ENCODE measurements around the gene REPIN1. TPM values are rescaled to one million over a fixed set of nuclear protein-coding genes. Genes with fewer than 3 reads are reported as not detected.

The REPIN1 gene
- total RNA-seq, 4 donors from 2014 or later: 66.8 to 143 (median 97.7) TPM

DNA sequence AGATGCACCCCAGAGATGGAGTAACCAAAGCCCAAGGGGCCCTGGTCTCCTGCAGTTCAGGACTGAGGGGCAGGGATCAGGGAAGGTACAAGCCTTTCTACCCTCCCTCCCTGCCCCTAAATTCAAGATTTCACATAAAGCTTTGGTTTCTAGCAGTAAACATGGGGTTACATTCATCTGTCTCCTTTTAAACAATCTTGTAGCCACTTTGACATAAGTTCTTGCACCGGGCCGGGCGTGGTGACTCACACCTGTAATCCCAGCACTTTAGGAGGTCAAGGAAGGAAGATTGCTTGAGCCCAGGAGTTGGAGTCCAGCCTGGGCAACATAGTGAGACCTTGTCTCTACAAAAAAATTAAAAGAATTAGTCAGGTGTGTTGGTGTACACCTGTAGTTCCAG, 41.3 kb upstream of the REPIN1 start:
- TF ChIP-seq EP300 (IDR thresholded peaks at IDR 0.05) (no peak), POLR2A (IDR thresholded peaks at IDR 0.05; ENCODE audit: low read depth) (no peak), POLR2AphosphoS5 (IDR thresholded peaks at IDR 0.05) (no peak)
- TF ChIP-seq, protein P1, sequence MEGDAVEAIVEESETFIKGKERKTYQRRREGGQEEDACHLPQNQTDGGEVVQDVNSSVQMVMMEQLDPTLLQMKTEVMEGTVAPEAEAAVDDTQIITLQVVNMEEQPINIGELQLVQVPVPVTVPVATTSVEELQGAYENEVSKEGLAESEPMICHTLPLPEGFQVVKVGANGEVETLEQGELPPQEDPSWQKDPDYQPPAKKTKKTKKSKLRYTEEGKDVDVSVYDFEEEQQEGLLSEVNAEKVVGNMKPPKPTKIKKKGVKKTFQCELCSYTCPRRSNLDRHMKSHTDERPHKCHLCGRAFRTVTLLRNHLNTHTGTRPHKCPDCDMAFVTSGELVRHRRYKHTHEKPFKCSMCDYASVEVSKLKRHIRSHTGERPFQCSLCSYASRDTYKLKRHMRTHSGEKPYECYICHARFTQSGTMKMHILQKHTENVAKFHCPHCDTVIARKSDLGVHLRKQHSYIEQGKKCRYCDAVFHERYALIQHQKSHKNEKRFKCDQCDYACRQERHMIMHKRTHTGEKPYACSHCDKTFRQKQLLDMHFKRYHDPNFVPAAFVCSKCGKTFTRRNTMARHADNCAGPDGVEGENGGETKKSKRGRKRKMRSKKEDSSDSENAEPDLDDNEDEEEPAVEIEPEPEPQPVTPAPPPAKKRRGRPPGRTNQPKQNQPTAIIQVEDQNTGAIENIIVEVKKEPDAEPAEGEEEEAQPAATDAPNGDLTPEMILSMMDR (IDR thresholded peaks at IDR 0.05): no peak
- H3K27me3 ChIP-seq: no peaks in the 10 kb centered on the region
- H3K4me1 ChIP-seq: peaks cover 0 to 30% (median 27%) of the 10 kb centered on the region in 4 donors
- DNase-seq (ENCODE audit: extremely low spot score): no peak
- 93% methylated on average over 3 of the region's 3 CpGs for WGBS
- no peak overlapping the region for H3K4me3 ChIP-seq
- H3K9me3 ChIP-seq: no peaks in the 10 kb centered on the region
- peaks cover 4 to 61% (median 28%) of the 10 kb centered on the region in 4 donors for H3K36me3 ChIP-seq
- intact Hi-C loops (cut with DNase I): no loop called here
- H3K27ac ChIP-seq (replicated peaks in 1 of 4): no peak overlapping the region

DNA sequence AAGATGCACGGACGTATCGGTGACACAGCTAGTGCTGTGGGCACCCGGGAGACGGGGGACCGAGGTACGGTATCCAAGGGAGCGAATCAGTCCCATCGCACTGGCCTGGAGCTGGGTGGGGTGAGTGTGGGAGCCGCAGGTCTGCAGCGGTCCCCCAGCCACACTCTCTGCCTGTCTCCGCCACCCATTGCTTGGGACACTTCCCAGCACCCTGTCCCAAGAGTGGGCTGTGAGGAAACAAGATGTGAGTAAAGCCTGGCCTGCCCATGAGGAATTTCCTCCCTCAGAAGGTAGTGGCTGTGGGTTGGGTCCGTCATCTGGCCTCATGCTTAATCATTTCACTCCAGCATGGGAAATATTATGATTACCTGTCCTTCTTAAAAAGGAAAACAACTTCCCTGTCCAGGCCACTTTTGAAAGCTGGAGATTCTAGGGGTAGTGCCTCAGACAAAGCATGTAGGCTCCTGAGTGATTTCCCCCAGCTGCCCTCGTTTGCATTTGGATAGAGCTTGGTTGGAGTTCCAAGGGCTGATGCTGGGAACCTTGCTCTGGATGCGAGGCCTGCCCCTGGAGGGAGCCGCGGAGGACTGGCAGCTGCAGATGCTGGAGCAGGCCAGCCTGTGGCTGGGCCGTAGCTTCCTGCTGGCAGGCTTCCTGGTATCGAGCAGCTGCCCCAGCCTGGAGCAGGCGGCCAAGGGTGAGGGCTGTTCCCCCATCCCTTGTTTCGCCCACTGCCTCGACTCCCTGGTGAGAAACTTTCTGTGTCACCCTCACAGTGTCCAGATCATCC, 39.1 kb upstream of the REPIN1 start:
- no peak for DNase-seq (ENCODE audit: extremely low spot score)
- intact Hi-C loops (cut with DNase I): no loop called here
- whole genome bisulfite sequencing: 85% methylated on average over 17 of the region's 22 CpGs
- Histone ChIP-seq H3K9me3 (no peaks in the 10 kb centered on the region), H3K4me3 (no peak overlapping the region), H3K27ac (replicated peaks in 1 of 4) (no peak overlapping the region), H3K36me3 (peaks cover 4 to 65% (median 28%) of the 10 kb centered on the region in 4 donors), H3K4me1 (peaks cover 0 to 16% (median 12%) of the 10 kb centered on the region in 4 donors), H3K27me3 (no peaks in the 10 kb centered on the region)
- TF ChIP-seq, protein P1 (IDR thresholded peaks at IDR 0.05): no peak
- TF ChIP-seq POLR2A (IDR thresholded peaks at IDR 0.05; ENCODE audit: low read depth): no peak
- no peak for TF ChIP-seq POLR2AphosphoS5 (IDR thresholded peaks at IDR 0.05)
- no peak for TF ChIP-seq EP300 (IDR thresholded peaks at IDR 0.05)

- peaks cover 4 to 65% (median 28%) of the 10 kb centered on the region in 4 donors for H3K36me3 ChIP-seq
- no peak overlapping the region for H3K27ac ChIP-seq (replicated peaks in 1 of 4)
- TF ChIP-seq EP300 (IDR thresholded peaks at IDR 0.05) (no peak), POLR2AphosphoS5 (IDR thresholded peaks at IDR 0.05) (no peak), POLR2A (IDR thresholded peaks at IDR 0.05; ENCODE audit: low read depth) (no peak)
- TF ChIP-seq, protein P1 (IDR thresholded peaks at IDR 0.05): no peak
- WGBS: 95% methylated on average over 16 of the region's 19 CpGs
- intact Hi-C loops (cut with DNase I): no loop called here
- H3K4me1 ChIP-seq: peaks cover 5 to 16% (median 15%) of the 10 kb centered on the region in 4 donors
- DNase-seq (ENCODE audit: extremely low spot score): no peak
- no peaks in the 10 kb centered on the region for H3K9me3 ChIP-seq
- H3K27me3 ChIP-seq: no peaks in the 10 kb centered on the region
- no peak overlapping the region for H3K4me3 ChIP-seq
Measured at GRCh38 chr7:150330211-150330885, 38.3 kb upstream of the REPIN1 start.

- no peak for DNase-seq (ENCODE audit: extremely low spot score)
- H3K4me3 ChIP-seq: no peak overlapping the region
- H3K27ac ChIP-seq (replicated peaks in 1 of 4): peak overlapping the region in 2 of 4 donors; percentile 65 to 68
- peaks cover 4 to 50% (median 24%) of the 10 kb centered on the region in 4 donors for H3K36me3 ChIP-seq
- intact Hi-C loops (cut with DNase I): no loop called here
- no peaks in the 10 kb centered on the region for H3K9me3 ChIP-seq
- TF ChIP-seq, protein P1 (IDR thresholded peaks at IDR 0.05): no peak
- no peak for TF ChIP-seq EP300 (IDR thresholded peaks at IDR 0.05)
- no peak for TF ChIP-seq POLR2AphosphoS5 (IDR thresholded peaks at IDR 0.05)
- TF ChIP-seq POLR2A (IDR thresholded peaks at IDR 0.05; ENCODE audit: low read depth): no peak
- H3K27me3 ChIP-seq: no peaks in the 10 kb centered on the region
- peaks cover 11 to 43% (median 42%) of the 10 kb centered on the region in 4 donors for H3K4me1 ChIP-seq
- 98% methylated on average over 15 of the region's 18 CpGs for WGBS
Measured at GRCh38 chr7:150332852-150333635, 35.6 kb upstream of the REPIN1 start.
